HG03558 (cell line): Measurements from ENCODE around the gene CYREN.
"Not testable (repeated sequence)": the region's sequence is repeated elsewhere in the genome, so short reads cannot be mapped to it uniquely, and the experiment has no call there.

Source experiments
- ATAC-seq: cut with Tn5 transposase; IDR thresholded peaks from one replicate; pipeline ENCODE4 v1.9.1; 2021; ENCODE audit warnings: moderate number of reproducible peaks; ENCODE audit not compliant: unreplicated experiment; ENCODE audit errors: extremely low read depth

CYREN gene

GRCh38 chr7:135170274-135170997, at the start of gene CYREN:
CYREN (minus strand) TSS chr7:135170707; CDS start chr7:135168922, 1,785 bp downstream.
- ATAC-seq, result peak; percentile 55

GRCh38 chr7:135217645-135218509, 47.4 kb upstream of the CYREN start:
- no peak for ATAC-seq

- no peak for ATAC-seq
Observed at GRCh38 chr7:135215698-135216097, 45.2 kb upstream of the CYREN start.

- ATAC-seq, result no peak
Observed at GRCh38 chr7:135215180-135215579, 44.7 kb upstream of the CYREN start.

- no peak for ATAC-seq
Observed at GRCh38 chr7:135213831-135214230, 43.3 kb upstream of the CYREN start.

- ATAC-seq, result not testable (repeated sequence)
Observed at GRCh38 chr7:135211946-135212685, 41.6 kb upstream of the CYREN start.

- peak; percentile 64 for ATAC-seq
Observed at GRCh38 chr7:135211179-135211945, 40.9 kb upstream of the CYREN start, which contains the start of gene WDR91. WDR91 (minus strand) TSS chr7:135211526; CDS start chr7:135211502, 24 bp downstream.

- no peak for ATAC-seq
Observed at GRCh38 chr7:135210888-135211178, 40.3 kb upstream of the CYREN start.

- no peak for ATAC-seq
Observed at GRCh38 chr7:135209225-135209834, 38.8 kb upstream of the CYREN start.

GRCh38 chr7:135208102-135208793, 37.7 kb upstream of the CYREN start:
- ATAC-seq, result no peak

GRCh38 chr7:135207406-135208101, 37.0 kb upstream of the CYREN start:
- ATAC-seq, result no peak

GRCh38 chr7:135206941-135207391, 36.5 kb upstream of the CYREN start:
- ATAC-seq, result peak; percentile 23

- no peak for ATAC-seq
Observed at GRCh38 chr7:135205850-135206249, 35.3 kb upstream of the CYREN start.

- ATAC-seq, result no peak
Observed at GRCh38 chr7:135204876-135205275, 34.4 kb upstream of the CYREN start.

GRCh38 chr7:135204341-135204749, 33.8 kb upstream of the CYREN start:
- ATAC-seq, result no peak

GRCh38 chr7:135201350-135201749, 30.8 kb upstream of the CYREN start:
- ATAC-seq, result no peak

GRCh38 chr7:135200821-135201331, 30.4 kb upstream of the CYREN start:
- no peak for ATAC-seq

- ATAC-seq, result no peak
Observed at GRCh38 chr7:135199439-135199838, 28.9 kb upstream of the CYREN start.
